GM19395 (cell line): ENCODE results near the gene EIF2B4.
"Not testable (repeated sequence)": the region's sequence is repeated elsewhere in the genome, so short reads cannot be mapped to it uniquely, and the experiment has no call there.

Experiments
- ATAC-seq: cut with Tn5 transposase; IDR thresholded peaks from one replicate; pipeline ENCODE4 v1.9.1; 2021; ENCODE audit warnings: mild to moderate bottlenecking, moderate library complexity; ENCODE audit not compliant: unreplicated experiment

Gene EIF2B4

GRCh38 chr2:27350106-27350693 lies 19.9 kb downstream of the EIF2B4 start:
- no peak for ATAC-seq

DNA sequence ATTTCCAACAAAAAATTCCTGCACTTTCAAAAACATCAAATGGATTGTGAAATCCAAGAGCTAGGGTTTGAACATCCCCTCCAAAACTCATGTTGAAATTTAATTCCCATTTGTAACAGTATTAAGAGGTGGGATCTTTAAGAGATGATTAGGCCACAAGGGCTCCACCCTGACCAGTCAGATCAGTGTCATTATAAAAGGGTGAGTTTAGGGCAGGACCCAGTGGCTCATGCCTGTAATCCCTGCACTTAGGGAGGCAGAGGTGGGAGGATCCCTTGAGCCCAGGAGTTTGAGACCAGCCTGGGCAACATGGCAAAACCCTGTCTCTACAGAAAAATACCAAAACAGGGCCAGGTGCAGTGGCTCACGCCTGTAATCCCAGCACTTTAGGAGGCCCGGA lies 22.5 kb downstream of the EIF2B4 start:
- ATAC-seq, result no peak

DNA sequence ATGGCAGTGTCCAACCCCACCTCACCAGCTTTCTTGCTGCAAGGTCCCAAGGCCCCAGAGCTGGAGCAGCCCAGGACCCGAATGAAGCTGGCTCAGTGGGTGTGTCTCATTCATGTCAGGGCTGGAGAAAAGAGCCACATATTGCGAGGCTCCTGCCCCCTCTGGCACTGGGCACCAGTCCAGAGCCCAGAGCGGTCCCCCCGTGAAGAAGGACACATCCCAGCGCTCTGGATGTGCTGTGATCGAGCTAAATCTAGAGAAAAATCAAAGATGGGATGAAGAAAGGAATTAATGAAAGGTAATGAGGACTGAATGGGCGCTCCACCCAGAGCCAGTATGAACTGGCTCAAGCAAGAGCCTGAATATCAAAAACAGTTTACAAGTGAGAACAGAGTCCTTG lies 34.0 kb downstream of the EIF2B4 start:
- no peak for ATAC-seq

- no peak for ATAC-seq
Measured at GRCh38 chr2:27335311-27335710, 34.8 kb downstream of the EIF2B4 start.

GRCh38 chr2:27324720-27325119 lies 45.4 kb downstream of the EIF2B4 start:
- no peak for ATAC-seq

DNA sequence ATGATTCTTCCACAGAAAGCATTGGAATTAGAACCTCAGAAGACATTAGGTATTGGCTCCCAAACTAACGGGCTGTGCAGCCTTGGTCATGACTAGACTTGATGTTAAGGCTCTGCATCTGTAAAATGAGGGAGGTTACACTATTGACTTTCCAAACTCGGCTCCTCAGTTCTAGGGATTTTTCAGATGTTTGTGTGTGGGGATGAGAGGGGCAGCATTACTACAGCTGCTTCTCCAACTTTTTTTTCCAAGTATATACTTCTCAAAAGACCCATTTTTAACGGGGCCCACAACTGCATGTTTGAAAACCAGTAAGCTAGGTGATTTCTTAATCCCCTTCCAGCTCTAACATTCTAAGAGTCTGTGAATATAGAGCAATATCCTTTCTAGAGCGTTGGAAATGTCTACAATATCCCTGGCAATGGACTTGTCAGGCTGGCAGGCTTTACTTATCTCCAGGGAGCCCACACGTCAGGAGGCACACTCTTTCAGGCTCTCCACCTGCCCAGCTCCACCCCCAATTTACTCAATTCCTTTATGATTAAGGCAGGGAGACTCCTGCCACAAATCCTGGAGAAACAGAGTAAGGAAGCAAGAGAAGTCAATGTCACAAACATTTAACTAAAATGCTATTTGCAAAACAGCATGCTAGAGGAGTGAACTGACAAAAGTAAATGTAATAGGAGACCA lies 46.4 kb downstream of the EIF2B4 start:
- ATAC-seq, result no peak

DNA sequence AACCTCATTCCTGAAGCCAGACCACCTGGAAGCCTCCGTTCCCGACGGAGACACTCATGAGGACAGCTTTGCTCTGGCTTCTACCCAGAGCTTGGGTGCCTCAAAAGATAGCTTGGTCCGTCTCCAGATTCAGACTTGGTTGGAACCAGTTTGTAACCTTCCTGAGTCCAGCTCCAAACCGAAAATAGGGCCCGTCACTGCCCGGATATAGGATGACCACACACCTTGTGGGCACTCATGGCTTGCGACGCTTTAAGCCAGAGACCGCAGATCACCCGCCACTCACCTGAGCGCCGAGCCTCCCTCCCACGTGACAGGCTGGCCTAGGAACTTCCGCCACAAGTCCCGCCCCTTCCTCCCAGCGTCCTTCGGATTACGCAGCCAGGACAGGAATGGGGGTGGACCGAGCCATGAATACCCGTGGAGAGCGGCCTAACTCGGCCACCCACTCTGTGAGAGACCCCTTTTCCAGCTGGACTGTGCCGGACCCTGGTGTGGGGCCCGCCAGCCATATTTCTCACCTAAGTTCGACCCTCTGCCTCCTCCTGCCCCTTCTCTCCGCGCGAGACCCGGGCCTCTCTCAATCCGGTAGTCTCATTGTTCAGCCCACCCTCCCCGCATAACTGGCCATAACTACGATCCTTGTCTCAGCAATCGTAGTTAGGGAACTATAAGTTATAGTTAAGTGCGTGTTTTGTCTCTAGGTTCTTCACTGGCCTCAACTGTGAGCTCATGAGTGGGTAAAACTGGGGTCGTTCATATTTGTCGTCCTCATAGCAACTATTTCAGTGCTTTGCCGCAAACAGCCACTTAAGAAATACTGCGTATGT lies 47.2 kb downstream of the EIF2B4 start, which contains the start of gene MPV17:
TSS of gene MPV17 (minus strand) at position 332 of the 830 bp plus-strand sequence. CDS start 580 bp downstream, outside the sequence.
- peak; percentile 93 for ATAC-seq

DNA sequence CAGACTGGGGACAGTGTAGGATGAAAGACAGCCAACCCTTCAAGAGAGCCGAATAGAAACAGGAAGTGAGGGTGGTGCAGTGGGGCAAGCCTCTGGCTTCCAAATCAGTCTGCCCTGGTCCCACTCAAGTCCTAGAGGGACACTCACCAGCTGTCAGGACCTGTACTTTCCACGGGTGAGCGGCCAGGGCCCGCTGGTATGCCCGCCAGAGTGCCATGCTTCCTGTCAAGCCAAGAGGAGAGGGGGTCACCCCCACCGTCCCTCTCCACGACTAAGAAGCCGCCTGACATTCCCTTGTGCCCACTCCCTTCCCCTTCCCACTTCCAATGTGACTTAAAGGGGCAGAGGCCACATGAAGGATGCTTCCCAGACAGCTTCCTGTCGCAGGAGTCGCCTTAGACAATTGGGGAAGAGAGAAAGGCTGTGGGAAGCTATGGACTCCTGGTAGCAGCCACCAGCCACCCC lies 47.8 kb downstream of the EIF2B4 start:
- ATAC-seq, result no peak

DNA sequence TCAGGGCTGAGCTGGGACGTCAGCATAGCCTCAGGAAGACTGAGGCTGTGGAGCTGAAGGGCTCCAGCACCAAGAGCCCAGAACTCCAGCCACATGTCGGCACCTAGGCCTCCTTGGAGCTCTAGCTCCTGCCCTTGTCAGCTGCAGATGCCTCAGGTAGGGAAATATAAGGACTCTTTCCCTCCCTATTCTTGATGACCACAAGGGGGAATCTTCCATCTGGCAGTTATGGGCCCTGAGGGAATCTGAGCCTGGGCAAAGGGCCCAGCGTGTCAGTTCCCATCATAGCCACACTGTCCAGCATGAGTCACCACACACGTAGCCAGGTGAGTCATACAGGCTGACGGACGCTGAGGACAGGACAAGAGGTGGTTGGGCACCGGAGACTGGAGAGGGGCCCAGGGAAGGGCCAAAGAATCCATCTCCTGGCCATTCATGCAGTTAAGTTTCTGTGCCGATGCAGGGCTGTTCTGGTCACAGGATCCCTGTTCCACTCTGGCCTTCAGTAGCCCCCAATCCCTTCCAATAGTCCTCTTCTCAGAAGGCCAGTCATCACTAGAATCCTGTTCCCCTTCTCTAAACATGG lies 49.1 kb downstream of the EIF2B4 start:
- ATAC-seq, result no peak

DNA sequence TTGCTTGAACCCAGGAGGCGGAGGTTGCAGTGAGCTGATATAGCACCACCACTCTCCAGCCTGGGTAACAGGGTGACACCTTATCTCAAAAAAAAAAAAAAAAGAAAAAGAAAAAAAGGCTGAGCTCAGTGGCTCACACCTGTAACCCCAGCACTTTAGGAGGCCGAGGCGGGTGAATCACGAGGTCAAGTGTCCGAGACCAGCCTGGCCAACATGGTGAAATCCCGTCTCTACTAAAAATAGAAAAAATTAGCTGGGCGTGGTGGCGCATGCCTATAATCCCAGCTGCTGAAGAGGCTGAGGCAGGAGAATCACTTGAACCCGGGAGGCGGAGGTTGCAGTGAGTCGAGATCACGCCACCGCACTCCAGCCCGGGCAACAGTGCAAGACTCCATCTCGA lies 50.3 kb downstream of the EIF2B4 start:
- ATAC-seq, result not testable (repeated sequence)

DNA sequence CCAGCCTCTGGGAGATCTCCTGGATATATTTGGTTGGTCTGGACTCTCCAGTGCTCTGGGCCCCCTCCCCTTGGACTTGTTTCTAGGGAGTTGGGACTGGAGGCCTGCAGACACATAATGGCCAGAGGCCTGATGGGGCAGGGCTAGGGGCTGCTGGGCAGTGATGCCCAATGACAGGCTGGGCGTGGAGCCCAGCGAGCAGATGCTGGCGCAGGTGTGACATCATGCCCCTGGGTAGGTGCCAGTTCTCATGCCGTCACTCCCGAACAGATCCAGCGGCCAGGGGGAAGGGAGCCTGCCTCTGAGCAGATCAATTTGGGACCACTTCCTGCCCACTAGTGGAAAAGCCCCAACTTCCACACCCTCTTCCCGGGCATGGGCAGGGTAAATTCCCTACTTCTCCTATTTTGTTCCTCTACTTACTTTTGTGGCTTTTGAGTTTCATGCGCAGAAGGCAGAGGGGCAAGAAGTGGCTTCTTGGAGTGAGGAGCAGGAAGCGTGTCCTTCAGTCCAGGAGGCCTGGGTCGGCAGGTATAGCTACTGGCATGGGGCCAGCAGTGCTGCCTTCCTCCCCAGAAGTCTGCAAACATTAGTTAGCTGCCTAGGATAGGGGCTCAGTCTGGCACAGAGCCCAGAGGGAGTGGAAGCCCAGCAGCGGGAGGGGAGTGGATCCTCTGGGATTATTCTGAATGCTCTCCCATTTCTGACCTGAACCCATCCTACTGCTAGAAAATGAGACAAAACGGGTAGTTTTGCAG lies 53.3 kb downstream of the EIF2B4 start:
- no peak for ATAC-seq

- no peak for ATAC-seq
Measured at GRCh38 chr2:27315122-27315521, 55.0 kb downstream of the EIF2B4 start.

- no peak for ATAC-seq
Measured at GRCh38 chr2:27314709-27315108, 55.4 kb downstream of the EIF2B4 start.
